Measurements from ENCODE around the gene PRR7.

GRCh38 chr5:177501874-177502678, 55.5 kb downstream of the PRR7 start:
- TF ChIP-seq RFX5 (IDR thresholded peaks at IDR 0.05; ENCODE audit: low read depth, low read length) (no peak), RCOR1 (IDR thresholded peaks at IDR 0.05; ENCODE audit: insufficient replicate concordance, low read length) (no peak), POLR2A (IDR thresholded peaks at IDR 0.05; ENCODE audit: low read depth, low read length) (no peak), MAZ (IDR thresholded peaks at IDR 0.05; ENCODE audit: borderline replicate concordance, low read depth, low read length) (no peak), CTCF (conservative IDR thresholded peaks at IDR 0.05; ENCODE audit: low read depth, low read length) (no peak), SMC3 (IDR thresholded peaks at IDR 0.05; ENCODE audit: low read depth, low read length) (no peak), USF2 (IDR thresholded peaks at IDR 0.05; ENCODE audit: low read depth, low read length) (no peak), RAD21 (IDR thresholded peaks at IDR 0.05; ENCODE audit: low read length) (no peak), MXI1 (IDR thresholded peaks at IDR 0.05; ENCODE audit: borderline replicate concordance, low read depth, low read length) (no peak), BHLHE40 (IDR thresholded peaks at IDR 0.05; ENCODE audit: low read depth, low read length) (no peak), FOS (IDR thresholded peaks at IDR 0.05; ENCODE audit: low read depth, low read length) (no peak), CEBPB (IDR thresholded peaks at IDR 0.05; ENCODE audit: low read depth, low read length) (no peak)

Data from IMR-90 (cell line).